ENCODE results near the gene BAHCC1. TPM values are rescaled to one million over a fixed set of nuclear protein-coding genes. Genes with fewer than 3 reads are reported as not detected.
A peak's percentile ranks its signal among the peaks of the same experiment; 100 is the strongest.

BAHCC1 gene
- total and polyA plus RNA-seq, 2 donors from 2014 or later = 2.6 to 20.5 TPM

DNA sequence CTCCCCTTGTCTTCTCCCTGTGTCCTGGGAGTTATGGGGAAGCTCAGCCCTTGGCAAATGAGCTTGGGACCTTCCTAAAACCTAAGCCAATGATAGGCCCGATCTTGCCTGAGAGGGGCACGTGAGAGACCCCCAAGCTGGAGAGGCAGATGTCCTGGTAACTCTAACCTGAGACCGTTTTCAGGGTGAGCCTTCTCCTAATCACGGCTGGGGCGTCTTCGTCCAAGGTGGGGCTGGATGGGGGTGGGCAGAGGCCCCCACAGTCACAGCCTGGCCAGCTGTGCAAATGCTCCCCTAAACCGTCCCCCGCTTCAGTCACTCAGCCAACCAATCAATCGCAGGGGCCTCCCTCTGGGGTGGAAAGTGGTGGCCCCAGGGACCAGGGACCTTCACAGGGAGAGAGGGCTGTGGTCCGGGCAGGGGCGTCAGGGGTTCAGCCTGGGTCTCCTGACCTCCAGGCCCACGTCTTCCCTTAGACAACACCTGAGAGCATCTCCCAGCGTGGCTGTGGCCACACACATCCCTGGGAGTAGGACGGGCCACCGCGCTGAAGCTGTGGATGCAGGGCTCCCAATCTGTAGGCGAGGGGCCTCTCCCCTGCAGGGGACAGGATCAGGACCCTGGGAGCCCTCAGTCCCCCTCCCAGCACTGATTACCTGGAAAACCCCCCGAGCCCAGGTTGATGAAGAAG is 86.7 kb downstream of the BAHCC1 start:
- no peaks in the 10 kb centered on the region for H3K36me3 ChIP-seq (ENCODE audit: control insufficient read depth in 2 of 3, insufficient read depth in 3 of 3, low read length in 3 of 3)
- no peaks in the 10 kb centered on the region for H3K9me3 ChIP-seq (ENCODE audit: control insufficient read depth in 2 of 3, insufficient read depth in 1 of 3, low read length in 3 of 3)
- H3K4me3 ChIP-seq (ENCODE audit: low read length in 3 of 3) = peak overlapping the region; percentile 39 to 58 (median 55)
- intact Hi-C loops (cut with DNase I) = loop anchor here (10.0 kb wide), 1 partner anchor 227 kb away; no protein-coding TSS in a partner anchor
- TF ChIP-seq, protein P1, sequence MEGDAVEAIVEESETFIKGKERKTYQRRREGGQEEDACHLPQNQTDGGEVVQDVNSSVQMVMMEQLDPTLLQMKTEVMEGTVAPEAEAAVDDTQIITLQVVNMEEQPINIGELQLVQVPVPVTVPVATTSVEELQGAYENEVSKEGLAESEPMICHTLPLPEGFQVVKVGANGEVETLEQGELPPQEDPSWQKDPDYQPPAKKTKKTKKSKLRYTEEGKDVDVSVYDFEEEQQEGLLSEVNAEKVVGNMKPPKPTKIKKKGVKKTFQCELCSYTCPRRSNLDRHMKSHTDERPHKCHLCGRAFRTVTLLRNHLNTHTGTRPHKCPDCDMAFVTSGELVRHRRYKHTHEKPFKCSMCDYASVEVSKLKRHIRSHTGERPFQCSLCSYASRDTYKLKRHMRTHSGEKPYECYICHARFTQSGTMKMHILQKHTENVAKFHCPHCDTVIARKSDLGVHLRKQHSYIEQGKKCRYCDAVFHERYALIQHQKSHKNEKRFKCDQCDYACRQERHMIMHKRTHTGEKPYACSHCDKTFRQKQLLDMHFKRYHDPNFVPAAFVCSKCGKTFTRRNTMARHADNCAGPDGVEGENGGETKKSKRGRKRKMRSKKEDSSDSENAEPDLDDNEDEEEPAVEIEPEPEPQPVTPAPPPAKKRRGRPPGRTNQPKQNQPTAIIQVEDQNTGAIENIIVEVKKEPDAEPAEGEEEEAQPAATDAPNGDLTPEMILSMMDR (IDR thresholded peaks at IDR 0.05; ENCODE audit: borderline replicate concordance, extremely low read depth, insufficient read depth) = no peak
- peaks cover 0 to 18% (median 4%) of the 10 kb centered on the region in 3 donors for H3K4me1 ChIP-seq (ENCODE audit: control insufficient read depth in 2 of 3, insufficient read depth in 2 of 3, low read depth in 1 of 3, low read length in 3 of 3)
- FAIRE-seq = no peak
- no peak overlapping the region for H3K27ac ChIP-seq (ENCODE audit: low read depth in 2 of 2, low read length in 2 of 2)
- no peaks in the 10 kb centered on the region for H3K27me3 ChIP-seq (ENCODE audit: control insufficient read depth, insufficient read depth, low read length)
- DNase-seq = peak in 1 of 5 donors; percentile 75
- peak overlapping the region in 2 of 3 donors; percentile 16 to 69 for H3K9ac ChIP-seq (ENCODE audit: low read length in 3 of 3)

DNA sequence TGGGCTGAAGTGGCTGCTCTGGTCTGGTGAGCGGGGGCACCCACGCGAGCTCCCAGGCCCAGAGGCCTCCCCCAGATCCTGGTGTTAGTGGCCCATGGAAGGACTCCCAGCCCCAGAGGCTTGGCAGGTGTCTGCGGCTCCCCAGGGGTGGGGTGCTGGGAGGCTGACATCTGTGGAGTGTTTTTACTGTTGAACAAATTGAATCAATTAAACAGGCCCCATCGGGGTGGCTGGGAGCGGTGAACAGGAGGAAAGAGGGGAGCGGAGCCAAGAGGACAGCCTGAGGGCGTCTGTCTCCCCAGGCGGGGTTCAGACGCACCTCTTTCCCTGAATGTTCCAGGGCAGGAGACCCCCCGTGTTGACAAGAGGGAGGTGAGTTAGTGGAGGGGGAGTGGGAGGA is 87.4 kb downstream of the BAHCC1 start:
- Histone ChIP-seq H3K4me3 (ENCODE audit: low read length in 3 of 3) (no peak overlapping the region), H3K9ac (ENCODE audit: low read length in 3 of 3) (no peak overlapping the region), H3K27ac (ENCODE audit: low read depth in 2 of 2, low read length in 2 of 2) (no peak overlapping the region), H3K4me1 (ENCODE audit: control insufficient read depth in 2 of 3, insufficient read depth in 2 of 3, low read depth in 1 of 3, low read length in 3 of 3) (peaks cover 0 to 18% (median 4%) of the 10 kb centered on the region in 3 donors), H3K36me3 (ENCODE audit: control insufficient read depth in 2 of 3, insufficient read depth in 3 of 3, low read length in 3 of 3) (no peaks in the 10 kb centered on the region), H3K27me3 (ENCODE audit: control insufficient read depth, insufficient read depth, low read length) (no peaks in the 10 kb centered on the region), H3K9me3 (ENCODE audit: control insufficient read depth in 2 of 3, insufficient read depth in 1 of 3, low read length in 3 of 3) (no peaks in the 10 kb centered on the region)
- intact Hi-C loops (cut with DNase I) = loop anchor here (10.0 kb wide), 1 partner anchor 228 kb away; no protein-coding TSS in a partner anchor
- no peak for DNase-seq
- TF ChIP-seq, protein P1 (IDR thresholded peaks at IDR 0.05; ENCODE audit: borderline replicate concordance, extremely low read depth, insufficient read depth) = no peak
- no peak for FAIRE-seq

DNA sequence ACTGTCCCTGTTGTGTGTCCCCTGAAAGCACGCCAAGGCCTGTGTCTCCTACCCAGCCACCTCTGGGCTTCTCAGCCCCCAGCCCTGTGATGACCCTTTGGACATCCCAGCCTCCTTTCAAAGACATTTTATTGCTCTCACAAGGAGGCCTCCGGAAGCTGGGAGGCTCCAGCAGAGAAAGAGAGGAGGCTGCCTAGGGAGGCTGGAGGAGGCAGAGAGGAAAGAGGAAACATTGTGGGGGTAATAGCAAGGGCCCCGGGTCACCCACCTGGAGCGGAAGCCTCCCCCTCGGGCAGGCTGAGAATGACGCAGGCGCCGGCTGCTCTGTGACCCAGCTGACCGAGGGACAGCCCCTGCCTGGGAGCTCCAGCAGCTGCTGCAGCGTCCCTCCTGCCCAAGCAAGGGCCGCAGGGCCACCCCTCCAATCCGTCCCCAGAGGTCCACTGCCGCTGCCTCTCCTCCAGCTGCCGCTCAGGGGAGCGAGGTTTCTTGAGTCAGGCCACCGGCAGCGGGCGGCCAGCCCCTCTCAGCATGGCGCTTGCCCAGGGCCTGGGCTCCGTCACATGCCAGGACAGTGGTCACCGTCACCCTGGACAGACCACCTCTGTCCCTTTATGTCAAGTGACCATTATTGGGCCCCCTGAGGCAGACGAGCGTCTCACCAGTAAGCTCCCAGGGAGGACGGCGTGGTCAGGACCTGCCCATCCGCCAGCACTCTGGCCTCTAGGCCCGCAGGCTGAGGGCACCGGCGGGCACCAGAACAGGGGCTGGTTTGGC is 88.0 kb downstream of the BAHCC1 start:
- no peaks in the 10 kb centered on the region for H3K36me3 ChIP-seq (ENCODE audit: control insufficient read depth in 2 of 3, insufficient read depth in 3 of 3, low read length in 3 of 3)
- intact Hi-C loops (cut with DNase I) = loop anchor here (10.0 kb wide), 1 partner anchor 228 kb away; no protein-coding TSS in a partner anchor
- H3K4me3 ChIP-seq (ENCODE audit: low read length in 3 of 3) = no peak overlapping the region
- H3K27ac ChIP-seq (ENCODE audit: low read depth in 2 of 2, low read length in 2 of 2) = no peak overlapping the region
- peak; percentile 71 to 88 (median 84) for DNase-seq
- no peak for FAIRE-seq
- TF ChIP-seq, protein P1 (IDR thresholded peaks at IDR 0.05; ENCODE audit: borderline replicate concordance, extremely low read depth, insufficient read depth) = no peak
- H3K9ac ChIP-seq (ENCODE audit: low read length in 3 of 3) = no peak overlapping the region
- no peaks in the 10 kb centered on the region for H3K9me3 ChIP-seq (ENCODE audit: control insufficient read depth in 2 of 3, insufficient read depth in 1 of 3, low read length in 3 of 3)
- H3K4me1 ChIP-seq (ENCODE audit: control insufficient read depth in 2 of 3, insufficient read depth in 2 of 3, low read depth in 1 of 3, low read length in 3 of 3) = peaks cover 0 to 18% (median 4%) of the 10 kb centered on the region in 3 donors
- no peaks in the 10 kb centered on the region for H3K27me3 ChIP-seq (ENCODE audit: control insufficient read depth, insufficient read depth, low read length)
